OCI-M2 (cell line): ENCODE results near the gene NCR2.

Source experiments
- DNase-seq: peaks from one replicate; lab custom pipeline; 2025; ENCODE audit not compliant: unreplicated experiment; lab: John Stamatoyannopoulos, UW

NCR2 gene

DNA sequence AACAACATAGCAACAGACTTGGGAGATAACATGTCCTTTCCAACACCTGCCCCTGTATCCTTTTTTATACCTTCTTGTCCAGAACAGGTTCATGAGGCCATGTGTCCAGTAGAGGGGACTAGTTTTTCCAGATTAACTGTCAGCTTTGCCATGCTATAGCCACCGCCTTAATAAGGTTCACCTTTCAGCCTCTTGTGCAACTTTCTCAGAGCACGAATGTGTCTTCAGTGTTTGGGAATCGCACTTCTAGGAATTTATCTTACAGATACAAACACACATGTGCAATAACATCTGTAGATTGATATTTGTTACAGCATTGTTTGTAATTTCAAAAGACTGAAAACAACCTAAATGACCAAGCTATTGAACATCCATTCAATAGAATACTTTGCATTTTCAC is 21.4 kb downstream of the NCR2 start:
- DNase-seq, result no peak

DNA sequence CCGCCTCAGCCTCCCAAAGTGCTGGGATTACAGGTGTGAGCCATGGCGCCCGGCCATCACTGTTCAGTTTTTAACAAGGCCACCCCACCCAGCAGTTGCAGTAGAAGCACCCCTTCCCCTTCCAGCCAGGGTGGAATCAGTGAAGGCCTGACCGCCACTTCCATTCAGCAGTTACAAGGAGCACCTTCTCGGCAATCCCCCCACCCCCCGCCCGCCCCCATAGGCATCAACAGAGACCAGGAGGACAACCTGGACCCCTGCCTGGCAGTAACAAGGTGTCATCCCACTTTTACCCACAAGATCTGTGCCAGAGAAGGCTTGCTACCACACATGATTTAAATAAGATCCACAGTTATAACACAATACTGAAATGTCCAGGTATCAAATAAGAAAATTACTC is 23.1 kb downstream of the NCR2 start:
- DNase-seq, result no peak

DNA sequence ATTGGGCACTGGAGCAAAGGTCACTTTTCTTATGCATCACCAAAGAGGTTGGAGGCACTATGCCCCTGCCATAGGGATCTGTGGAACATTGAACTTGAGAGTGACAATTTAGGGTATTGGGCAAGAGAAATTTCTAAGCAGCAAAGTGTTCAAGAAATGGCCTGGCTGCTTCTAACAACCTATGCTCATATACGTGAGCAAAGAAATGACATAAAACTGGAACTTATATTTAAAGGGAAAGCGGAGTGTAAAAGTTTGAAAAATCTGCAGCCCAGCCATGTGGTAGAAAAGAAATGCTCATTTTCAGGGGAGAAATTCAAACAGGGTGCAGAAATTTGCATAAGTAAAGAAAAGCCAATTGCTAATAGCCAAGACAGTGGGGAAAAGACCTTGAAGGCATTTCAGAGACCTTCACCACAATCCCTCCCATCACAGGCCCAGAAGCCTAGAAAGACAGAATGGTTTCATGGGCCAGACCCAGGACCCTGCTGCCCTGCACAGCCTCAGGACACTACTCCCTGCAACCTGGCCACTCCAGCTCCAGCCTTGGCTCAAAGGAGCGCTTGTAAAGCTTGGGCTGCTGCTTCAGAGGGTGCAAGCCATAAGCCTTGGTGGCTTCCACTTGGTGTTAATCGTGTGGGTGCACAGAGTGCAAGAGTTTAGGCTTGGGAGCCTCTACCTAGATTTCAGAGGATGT is 24.4 kb downstream of the NCR2 start:
- no peak for DNase-seq

DNA sequence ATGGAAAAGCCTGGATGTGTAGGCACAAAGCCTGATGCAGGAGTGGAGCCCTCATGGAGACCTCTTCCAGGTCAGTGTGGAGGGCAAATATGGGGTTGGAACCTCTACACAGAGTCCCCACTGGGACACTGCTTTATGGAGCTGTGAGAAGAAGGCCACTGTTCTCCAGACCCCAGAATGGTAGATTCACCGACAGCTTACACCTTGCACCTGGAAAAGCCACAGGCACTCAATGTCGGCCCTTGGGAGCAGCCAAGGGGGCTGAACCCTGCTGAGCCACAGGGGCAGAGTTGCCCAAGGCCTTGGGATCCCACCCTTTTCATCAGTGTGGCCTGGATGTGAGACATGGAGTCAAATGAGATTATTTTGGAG is 24.9 kb downstream of the NCR2 start:
- DNase-seq, result no peak

DNA sequence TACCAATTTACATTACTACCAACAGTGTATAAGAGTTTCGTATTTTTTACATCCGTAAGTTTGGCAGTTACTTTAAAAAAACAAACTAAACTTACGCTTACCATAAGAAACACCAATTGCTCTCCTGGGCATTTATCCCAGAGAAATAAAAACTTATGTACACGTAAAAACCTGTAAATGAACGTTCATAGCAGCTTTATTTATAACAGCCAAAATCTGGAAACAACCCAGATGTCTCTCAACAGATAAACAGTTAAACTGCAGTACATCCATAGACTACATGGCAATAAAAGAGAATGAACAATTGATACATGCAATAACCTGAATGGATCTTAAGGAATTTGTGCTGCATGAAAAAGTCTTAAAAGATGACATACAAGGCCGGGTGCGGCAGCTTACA is 30.7 kb downstream of the NCR2 start:
- no peak for DNase-seq

DNA sequence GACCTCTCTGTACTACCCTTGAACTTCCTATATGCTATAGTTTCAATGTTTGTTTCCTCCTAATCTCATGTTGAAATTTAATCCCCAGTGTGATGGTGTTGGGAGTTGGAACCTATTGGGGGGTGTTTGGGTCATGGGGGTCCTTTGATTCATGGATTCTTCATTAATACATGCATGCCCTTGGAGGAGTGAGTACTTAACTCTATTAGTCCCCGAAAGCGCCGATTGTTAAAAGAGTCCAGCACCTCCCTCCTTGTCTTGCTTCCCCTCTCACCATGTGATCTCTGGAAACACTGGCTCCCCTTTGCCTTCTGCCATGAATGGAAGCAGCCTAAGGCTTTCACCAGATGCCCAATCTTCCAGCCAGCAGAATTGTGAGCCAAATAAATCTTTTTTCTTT is 31.7 kb downstream of the NCR2 start:
- no peak for DNase-seq

DNA sequence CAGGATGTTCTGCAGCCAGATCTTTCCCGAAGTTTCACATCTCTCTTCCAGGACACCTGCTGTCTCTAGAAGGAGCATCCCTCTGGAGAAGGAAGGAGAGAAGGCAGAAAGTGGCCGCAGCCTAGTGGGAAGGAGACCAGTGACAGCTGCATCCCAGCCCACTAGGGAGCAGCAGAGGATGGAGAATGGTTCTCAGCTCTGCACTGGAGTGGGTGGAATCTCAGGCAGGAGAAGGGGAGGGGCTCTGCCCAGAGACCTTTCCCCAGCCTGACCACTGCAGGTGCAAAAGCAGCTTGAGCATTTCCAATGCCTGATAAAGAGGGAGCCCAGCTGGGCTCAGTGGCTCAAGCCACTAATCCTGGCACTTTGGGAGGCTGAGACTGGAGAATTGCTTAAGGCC is 32.3 kb downstream of the NCR2 start:
- DNase-seq, result peak; percentile 40

DNA sequence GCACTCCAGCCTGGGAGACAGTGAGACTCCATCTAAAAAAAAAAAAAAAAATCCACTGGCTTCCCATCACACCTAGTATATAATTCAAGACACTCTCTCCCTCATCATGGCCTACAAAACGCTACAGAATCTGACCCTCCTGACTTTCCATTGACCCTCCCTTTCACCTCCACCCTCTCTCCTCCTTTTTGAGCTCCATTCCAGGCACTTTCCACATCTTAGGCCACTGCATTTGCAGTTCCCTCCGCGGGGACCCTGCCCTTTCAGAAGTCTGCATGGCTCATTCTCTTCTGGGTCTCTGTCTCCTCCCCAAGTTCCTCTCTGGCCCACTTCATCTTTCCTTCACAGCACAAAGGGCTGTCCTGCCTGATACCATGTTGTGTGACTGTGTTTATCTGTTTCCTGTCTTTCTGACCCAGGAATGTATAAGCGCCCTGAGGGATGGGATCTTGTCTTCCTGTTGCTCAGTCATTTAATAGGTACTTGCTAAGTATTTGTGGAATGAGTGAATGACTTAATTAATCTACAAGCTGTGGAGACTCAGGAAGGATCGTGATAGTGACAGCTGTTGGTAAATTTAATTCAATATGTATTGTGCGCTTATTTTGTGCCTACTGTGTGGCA is 35.2 kb downstream of the NCR2 start:
- no peak for DNase-seq

DNA sequence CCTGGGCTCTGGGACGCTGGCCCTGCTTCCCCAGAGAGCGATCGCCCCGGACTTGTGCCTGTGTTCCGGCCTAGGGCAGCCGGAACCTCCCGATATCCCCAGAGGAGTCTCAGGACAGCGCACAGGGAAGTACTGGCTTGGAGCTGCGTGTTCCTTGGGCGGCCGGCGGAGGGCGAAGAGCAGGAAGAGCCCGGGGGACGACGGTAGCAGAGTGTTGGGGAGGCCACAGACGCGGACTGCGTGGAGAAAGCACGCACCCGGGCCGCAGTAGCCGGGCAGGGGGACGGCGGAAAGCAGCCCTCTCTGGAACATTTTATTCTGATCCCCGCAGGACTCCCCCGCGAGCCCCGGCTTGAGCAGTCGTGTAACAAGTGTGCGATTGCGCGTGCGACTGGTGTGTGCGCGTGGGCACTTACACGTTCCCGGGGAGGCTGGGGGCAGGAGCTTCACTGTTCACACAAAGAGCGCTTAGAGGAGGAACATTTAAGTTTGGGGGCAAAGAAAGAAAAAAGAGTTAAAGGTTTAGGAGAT is 36.1 kb downstream of the NCR2 start:
- no peak for DNase-seq

DNA sequence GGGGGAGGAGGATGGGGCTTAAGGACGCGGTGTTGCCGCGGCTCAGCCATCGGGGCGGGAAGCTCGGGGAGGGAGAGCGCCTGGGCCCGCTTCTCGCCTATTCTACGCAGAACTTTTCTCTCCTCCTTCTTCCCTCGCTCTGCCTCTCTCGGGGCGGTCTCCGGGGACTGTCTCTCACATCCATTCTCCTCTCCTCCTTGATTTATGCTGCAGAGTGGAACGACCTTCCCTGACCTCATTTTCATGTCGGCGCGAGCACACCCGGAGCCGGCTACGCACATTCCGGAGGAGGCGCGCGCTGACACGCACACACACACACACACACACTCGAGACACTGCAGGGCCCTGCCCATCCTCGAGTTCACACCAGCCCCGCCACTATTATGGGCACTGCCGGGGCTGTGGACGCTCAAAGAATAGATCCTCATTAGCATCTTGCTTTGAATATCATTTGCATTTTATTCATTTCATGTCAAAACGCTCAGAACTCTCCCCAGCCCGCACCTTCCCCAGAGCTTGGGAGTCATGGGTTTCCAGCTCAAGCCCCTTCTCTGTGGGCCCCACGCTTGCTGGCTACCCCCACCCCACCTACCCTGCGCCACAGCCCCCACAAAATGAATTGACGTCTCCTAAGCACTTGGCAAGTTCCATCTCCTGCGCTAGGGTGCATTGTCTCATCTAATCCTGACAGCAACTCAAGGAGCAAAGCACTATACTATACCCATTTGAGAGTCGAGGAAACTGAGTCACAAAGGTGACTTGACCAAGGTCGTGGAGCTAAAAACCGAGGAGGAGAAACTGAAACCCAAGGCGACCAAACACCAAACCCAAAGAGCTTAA is 36.8 kb downstream of the NCR2 start:
- DNase-seq, result no peak

DNA sequence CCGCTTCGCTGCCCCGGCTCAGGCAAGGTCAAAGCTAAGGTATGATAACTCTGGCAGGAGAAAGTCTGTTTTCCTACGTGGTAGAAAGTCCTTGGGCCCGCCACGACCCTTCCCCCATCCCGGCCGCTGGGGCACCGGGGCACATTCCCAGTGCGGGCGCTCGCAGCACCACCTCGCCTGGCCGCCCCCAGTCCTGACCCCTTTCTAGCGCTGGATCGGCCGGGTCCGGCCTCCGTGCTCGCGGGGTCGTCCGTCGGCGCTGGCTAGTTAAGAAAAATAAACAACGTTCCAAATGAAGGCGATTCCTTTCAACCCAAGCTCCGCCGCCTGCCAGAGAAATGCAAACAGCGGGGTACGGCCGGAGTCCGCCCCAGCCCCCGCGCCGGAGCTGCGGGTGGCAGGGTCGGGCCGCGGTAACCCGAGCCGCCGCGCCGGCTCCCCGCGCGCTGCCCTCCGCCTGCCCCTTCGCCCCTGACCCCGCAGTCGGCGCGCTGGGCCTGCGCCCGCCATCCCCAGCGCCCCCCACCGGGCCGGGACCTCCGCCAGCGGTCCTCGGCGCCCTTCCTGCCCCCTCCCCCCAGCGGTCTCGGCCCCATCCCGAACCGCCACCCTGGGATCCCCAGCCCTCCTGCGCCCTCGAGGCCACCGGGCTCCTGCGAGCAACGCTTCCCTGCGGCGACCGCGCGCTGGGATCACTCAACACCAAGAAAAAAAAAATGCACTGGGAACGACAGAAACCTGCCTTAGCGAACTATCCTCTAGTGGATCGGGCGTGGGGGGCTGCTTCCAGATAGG is 37.6 kb downstream of the NCR2 start:
- DNase-seq, result no peak

DNA sequence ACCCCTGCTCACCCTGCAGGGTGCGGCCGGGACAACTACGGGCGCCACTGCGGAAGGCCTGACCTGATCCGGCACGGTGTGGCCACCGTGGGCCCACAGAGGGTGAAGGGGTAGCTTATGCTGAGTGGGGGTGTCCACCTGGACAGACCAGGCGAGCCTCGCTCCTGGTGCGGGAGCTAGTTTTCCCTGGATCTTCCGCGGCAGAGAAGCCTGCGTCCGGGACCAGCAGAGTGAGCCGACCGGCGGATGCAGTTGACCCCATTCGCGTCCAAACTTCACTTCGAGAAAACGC is 38.2 kb downstream of the NCR2 start:
- no peak for DNase-seq

DNA sequence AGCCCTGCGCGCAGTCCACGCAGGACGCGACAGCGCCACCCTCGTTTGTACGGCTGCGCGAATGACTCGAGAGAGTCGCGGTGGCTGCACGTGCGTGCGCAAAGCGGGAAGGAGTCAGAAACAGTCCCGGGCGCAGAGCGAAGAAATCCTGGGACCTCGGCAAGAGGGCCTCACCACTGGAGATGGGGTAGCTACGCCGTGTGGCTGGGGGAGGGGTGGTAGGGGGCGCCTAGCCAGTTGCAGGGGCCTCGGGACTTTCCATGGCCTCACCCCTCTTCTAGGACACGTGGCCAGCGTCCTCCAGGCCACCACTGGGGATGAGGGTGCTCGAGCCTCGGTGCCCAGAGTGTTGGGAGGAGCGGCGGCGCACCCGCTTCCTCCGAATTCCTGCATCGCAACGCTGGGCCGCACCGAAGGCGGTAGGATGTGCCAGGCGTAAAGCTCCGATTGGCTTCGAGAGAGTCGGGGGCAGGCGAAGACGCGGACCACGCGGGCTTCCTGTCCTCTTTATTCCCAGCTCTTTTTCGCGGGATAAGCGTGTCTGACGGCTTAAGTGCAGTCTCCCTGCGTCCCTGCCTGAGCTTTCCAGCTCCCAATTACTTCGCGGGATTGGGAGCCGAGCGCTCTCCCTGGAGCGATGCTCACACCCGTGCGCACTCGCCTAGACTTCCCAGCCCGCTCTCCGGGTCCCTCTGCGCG is 38.7 kb downstream of the NCR2 start:
- DNase-seq, result no peak

DNA sequence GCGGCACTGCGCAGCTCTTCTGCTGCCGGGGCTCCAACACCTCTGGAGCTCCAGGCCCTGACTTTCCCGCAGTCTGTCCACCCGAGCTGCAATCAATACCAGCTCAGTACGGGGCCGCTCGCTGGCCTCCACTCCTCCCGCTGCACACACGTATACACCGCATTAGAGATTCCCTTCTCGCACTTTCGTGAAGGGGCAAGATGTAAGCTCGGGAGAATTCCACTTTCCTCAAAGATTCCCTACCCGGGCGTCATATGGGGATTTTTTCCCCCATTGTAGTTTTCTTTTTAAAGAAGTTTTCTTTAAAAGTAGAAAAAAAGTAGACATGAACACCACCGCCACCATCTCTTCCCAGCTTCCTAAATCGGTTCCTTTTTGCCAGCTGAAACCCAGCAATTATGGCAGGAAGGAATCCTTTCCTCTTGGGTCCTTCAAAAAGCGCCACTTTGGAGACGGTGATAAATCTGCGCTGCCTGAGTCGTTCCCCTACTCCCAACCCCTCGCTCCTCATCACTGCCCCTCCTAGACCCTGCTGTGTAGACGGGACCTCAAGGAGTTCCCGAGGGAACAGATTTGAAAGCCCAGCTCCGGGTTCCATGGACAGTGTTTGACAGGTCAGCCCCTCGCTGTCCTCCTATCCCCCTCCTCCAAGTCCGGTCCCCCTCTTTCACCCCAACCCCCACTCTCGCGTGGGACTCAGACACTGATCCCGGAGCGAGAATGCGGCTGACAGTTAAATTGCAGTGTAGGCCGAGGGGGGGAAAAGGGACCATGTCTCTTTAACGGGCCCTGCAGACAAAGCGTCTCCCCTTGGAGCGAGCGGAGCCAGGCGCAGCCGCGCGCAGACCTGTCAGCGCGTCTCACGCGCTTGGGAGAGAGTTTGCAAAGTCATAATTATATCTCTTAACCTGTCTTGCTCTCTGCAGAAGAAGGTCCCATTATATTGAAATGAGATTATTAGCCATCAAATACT is 39.5 kb downstream of the NCR2 start:
- no peak for DNase-seq

DNA sequence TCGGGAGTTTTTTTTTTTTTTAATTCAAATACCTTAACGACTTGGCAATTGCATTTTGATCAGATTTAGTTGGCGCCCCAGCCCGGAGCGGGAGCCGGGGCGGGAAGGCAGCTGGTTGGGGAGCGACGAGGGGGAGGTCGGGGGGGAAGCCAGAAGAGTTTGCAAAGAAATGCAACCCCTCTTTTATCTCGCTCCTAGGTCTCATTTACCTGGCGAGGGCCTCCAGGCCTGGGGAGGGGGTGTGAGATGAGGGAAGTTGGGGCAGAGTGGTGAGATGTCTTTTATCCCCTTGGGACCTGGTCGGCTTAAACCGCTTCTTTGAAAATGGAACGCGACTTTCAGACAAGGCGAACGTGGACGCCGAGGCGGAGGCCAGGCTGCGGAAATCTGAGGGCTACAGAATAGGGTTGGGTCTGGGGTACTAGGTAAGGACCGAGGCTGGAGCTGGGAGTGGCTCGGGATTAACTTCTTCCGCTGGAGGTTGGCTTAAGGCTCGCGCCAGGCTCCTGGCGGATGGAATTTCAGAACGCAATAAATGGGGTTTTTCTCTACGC is 40.3 kb downstream of the NCR2 start:
- no peak for DNase-seq

DNA sequence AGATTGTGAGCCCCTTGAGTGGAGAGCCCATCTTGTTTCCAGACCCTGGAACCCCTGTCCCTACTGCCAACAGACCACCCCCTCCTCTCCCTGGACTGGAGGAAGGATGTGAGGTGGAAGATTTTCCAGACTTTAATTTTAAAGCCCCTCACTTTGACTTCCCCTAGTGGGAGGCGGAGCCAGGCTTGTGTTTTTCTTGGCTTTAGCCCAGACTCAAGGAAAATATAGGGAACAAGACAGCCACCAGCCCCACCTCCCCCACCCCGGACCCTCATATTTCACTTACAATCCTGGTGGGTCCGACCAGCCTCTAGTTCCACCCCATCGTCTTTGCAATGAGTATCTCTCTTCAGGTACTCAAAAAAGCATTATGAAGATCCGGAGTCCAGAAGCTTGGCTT is 40.8 kb downstream of the NCR2 start:
- DNase-seq, result no peak

DNA sequence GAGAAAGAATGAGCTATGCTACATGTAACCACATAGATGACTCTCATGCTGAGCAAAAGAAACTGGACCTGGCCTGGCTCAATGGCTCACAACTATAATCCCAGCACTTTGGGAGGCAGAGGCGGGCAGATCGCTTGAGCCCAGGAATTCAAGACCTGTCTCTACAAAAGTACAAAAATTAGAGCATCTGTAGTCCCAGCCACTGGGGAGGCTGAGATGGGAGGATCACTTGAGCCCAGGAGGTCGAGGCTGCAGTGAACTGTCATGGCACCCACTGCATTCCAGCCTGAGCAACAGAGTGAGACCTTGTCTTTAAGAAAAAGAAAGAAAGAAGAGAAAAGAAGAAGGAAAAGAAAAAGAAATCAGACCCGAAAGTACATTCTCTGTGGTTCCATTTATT is 41.7 kb downstream of the NCR2 start:
- DNase-seq, result no peak

DNA sequence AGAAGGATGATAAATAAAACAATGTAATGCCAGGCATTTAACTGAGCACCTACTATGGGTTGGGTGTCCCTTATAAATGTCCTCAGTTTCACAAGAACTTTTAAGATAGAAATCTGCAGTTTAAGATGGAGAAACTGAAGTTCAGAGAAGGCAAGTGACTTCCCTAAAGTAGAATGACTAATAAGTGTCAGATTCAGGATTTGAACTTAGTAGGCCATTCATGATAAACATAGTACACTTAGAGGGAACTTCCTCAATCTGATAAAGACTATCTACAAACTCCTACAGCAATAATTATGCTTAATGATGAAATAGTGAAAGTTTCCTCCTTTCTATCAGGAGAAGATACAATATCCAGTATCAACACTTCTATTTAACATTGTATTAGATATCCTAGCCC is 43.9 kb downstream of the NCR2 start:
- no peak for DNase-seq

DNA sequence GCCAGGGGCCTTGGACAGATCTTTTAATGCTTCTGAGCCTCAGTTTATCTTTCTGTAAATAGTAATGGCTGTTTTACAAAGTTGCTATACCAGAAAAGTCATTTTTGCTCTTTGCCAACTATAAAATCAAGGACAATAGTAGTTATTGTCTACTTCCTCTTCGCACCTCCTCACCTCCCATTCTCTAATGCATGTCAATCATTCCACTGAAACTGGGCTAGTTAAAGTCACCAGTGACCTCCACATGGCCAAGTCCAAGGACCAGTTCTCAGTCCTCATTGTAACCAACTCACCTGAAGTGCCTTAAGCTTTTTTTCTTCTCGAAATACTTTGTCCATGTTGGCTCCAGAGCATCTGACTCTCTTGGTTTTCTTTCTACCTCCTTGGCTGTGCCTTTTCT is 51.2 kb downstream of the NCR2 start:
- no peak for DNase-seq
